ENCODE results near the gene NRM. TPM values are rescaled to one million over a fixed set of nuclear protein-coding genes. Genes with fewer than 3 reads are reported as not detected.

The NRM gene
- total and polyA plus RNA-seq, 2 of the 13 experiments (the other 11 are each of a cell fraction or from before 2014, with no cell fraction given), result 12.5 to 16.0 TPM

DNA sequence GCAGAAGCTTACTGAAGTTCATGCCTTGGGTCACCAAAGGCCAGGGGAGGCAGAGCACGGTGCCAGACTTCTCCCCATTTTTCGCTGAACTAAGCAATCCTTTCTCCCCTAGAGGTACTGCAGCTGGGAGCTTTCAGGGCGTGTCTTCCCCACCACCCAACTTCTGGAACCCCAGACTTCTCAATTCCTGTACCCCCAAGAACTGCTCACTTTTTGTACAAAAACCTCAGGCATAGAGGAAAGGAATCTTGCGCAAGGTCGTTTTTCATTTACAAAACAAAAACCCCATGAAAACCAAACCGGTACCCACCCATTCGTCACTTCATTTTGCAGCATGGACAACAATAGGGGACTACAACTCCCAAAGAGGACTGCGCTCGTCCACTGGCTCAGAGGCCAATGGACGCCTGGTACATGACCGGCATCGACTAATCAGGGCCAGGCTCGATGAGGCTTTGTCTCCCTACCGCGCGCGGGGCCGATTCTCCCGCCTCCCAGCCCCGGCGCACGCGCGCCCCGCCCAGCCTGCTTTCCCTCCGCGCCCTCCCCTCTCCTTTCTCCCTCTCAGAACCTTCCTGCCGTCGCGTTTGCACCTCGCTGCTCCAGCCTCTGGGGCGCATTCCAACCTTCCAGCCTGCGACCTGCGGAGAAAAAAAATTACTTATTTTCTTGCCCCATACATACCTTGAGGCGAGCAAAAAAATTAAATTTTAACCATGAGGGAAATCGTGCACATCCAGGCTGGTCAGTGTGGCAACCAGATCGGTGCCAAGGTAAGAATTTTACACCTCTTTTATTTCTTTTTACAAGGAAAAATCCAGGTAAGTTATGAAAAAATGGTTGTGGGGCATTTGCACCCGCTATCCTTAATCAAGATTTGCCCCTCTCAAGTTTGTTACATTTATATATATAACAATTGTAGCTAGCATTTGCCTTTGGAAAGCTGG, 29.3 kb upstream of the NRM start, which contains the start of gene TUBB (continued):
- no peak for TF ChIP-seq FUBP1 (CRISPR knock-in tag; IDR thresholded peaks at IDR 0.05; ENCODE audit: borderline replicate concordance)
- no peak for TF ChIP-seq ZNF543 (CRISPR knock-in tag; IDR thresholded peaks at IDR 0.05)
- TF ChIP-seq, protein P1, sequence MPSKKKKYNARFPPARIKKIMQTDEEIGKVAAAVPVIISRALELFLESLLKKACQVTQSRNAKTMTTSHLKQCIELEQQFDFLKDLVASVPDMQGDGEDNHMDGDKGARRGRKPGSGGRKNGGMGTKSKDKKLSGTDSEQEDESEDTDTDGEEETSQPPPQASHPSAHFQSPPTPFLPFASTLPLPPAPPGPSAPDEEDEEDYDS (CRISPR knock-in tag; IDR thresholded peaks at IDR 0.05), result peak; percentile 92
- TF ChIP-seq ZNF33A (CRISPR knock-in tag; IDR thresholded peaks at IDR 0.05; ENCODE audit: borderline replicate concordance), result no peak
- TF ChIP-seq CREM (IDR thresholded peaks at IDR 0.05), result peak; percentile 61
- no peak for TF ChIP-seq CREM (CRISPR knock-in tag; IDR thresholded peaks at IDR 0.05)
- TF ChIP-seq TEAD3 (CRISPR knock-in tag; optimal IDR thresholded peaks at IDR 0.05; ENCODE audit: borderline replicate concordance), result peak; percentile 88
- TF ChIP-seq ZNF567 (CRISPR knock-in tag; IDR thresholded peaks at IDR 0.05; ENCODE audit: borderline replicate concordance), result no peak; the same call in 1 of the 2 replicates
- TF ChIP-seq ZMAT3 (CRISPR knock-in tag; conservative IDR thresholded peaks at IDR 0.05), result no peak; the same call in 1 of the 2 replicates
- TF ChIP-seq, protein P2, sequence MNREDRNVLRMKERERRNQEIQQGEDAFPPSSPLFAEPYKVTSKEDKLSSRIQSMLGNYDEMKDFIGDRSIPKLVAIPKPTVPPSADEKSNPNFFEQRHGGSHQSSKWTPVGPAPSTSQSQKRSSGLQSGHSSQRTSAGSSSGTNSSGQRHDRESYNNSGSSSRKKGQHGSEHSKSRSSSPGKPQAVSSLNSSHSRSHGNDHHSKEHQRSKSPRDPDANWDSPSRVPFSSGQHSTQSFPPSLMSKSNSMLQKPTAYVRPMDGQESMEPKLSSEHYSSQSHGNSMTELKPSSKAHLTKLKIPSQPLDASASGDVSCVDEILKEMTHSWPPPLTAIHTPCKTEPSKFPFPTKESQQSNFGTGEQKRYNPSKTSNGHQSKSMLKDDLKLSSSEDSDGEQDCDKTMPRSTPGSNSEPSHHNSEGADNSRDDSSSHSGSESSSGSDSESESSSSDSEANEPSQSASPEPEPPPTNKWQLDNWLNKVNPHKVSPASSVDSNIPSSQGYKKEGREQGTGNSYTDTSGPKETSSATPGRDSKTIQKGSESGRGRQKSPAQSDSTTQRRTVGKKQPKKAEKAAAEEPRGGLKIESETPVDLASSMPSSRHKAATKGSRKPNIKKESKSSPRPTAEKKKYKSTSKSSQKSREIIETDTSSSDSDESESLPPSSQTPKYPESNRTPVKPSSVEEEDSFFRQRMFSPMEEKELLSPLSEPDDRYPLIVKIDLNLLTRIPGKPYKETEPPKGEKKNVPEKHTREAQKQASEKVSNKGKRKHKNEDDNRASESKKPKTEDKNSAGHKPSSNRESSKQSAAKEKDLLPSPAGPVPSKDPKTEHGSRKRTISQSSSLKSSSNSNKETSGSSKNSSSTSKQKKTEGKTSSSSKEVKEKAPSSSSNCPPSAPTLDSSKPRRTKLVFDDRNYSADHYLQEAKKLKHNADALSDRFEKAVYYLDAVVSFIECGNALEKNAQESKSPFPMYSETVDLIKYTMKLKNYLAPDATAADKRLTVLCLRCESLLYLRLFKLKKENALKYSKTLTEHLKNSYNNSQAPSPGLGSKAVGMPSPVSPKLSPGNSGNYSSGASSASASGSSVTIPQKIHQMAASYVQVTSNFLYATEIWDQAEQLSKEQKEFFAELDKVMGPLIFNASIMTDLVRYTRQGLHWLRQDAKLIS (CRISPR knock-in tag; IDR thresholded peaks at IDR 0.05), result peak; percentile 74; the same call in 1 of the 2 replicates
- peak; percentile 65; the same call in 1 of the 2 replicates for TF ChIP-seq ZNF296 (CRISPR knock-in tag; conservative IDR thresholded peaks at IDR 0.05)
- TF ChIP-seq PLSCR1 (CRISPR knock-in tag; IDR thresholded peaks at IDR 0.05; ENCODE audit: borderline replicate concordance), result 0 out of 2 replicates have a peak, but pooled peaks have one; percentile 77
- TF ChIP-seq GLI4 (CRISPR knock-in tag; IDR thresholded peaks at IDR 0.05; ENCODE audit: borderline replicate concordance), result no peak
- peak; percentile 83 for TF ChIP-seq CREB1 (IDR thresholded peaks at IDR 0.05)
- peak; percentile 85 for TF ChIP-seq CREB1 (CRISPR knock-in tag; IDR thresholded peaks at IDR 0.05)
- TF ChIP-seq ZNF800 (CRISPR knock-in tag; IDR thresholded peaks at IDR 0.05), result no peak
- TF ChIP-seq ZFP62 (CRISPR knock-in tag; IDR thresholded peaks at IDR 0.05), result no peak
- TF ChIP-seq NAIF1 (CRISPR knock-in tag; IDR thresholded peaks at IDR 0.05; ENCODE audit: borderline replicate concordance), result 0 out of 2 replicates have a peak, but pooled peaks have one; percentile 49
- no peak for TF ChIP-seq ZNF569 (CRISPR knock-in tag; IDR thresholded peaks at IDR 0.05; ENCODE audit: borderline replicate concordance)
- TF ChIP-seq REL (CRISPR knock-in tag; conservative IDR thresholded peaks at IDR 0.05), result 0 out of 2 replicates have a peak, but pooled peaks have one; percentile 52

All from HepG2 (cell line).